Endodermal cell (in vitro differentiated cells): Measurements from ENCODE around the gene B3GALNT2. TPM values are rescaled to one million over a fixed set of nuclear protein-coding genes. Genes with fewer than 3 reads are reported as not detected.

Experiments used
- DNase-seq: peaks from one replicate; pipeline ENCODE4 v3.0.0-alpha.2; 2017
- H3K27ac ChIP-seq: 2 replicates; pipeline ENCODE4 v1.5.1; 2013; ENCODE audit warnings: mild to moderate bottlenecking, low read depth, low read length, moderate library complexity
- H3K27me3 ChIP-seq: 2 replicates; pipeline ENCODE4 v1.6.1; 2013; ENCODE audit warnings: mild to moderate bottlenecking, low read length, moderate library complexity; ENCODE audit not compliant: insufficient read depth, control insufficient read depth, poor library complexity, severe bottlenecking
- H3K36me3 ChIP-seq: 2 replicates; pipeline ENCODE4 v1.7.0; 2013; ENCODE audit warnings: mild to moderate bottlenecking, low read length, moderate library complexity; ENCODE audit not compliant: control insufficient read depth, insufficient read depth
- H3K4me1 ChIP-seq: one replicate; pipeline ENCODE4 v1.7.0; 2013; ENCODE audit warnings: low read length; ENCODE audit not compliant: control insufficient read depth, insufficient read depth
- H3K4me3 ChIP-seq: 2 replicates; pipeline ENCODE4 v1.5.1; 2013; ENCODE audit warnings: mild to moderate bottlenecking, low read length, moderate library complexity
- H3K9ac ChIP-seq: 2 replicates; pipeline ENCODE4 v1.6.1; 2013; ENCODE audit warnings: mild to moderate bottlenecking, low read length, moderate library complexity; ENCODE audit not compliant: poor library complexity, severe bottlenecking; ENCODE audit errors: extremely low read depth
- H3K9me3 ChIP-seq: 2 replicates; pipeline ENCODE4 v1.6.1; 2013; ENCODE audit warnings: mild to moderate bottlenecking, low read length, moderate library complexity; ENCODE audit not compliant: control insufficient read depth
- H3K27ac Mint-ChIP-seq: 2 replicates; pipeline ENCODE4 v1.8.0; 2020; ENCODE audit warnings: mixed read lengths
- H3K27me3 Mint-ChIP-seq: 2 replicates; pipeline ENCODE4 v1.8.0; 2021; ENCODE audit warnings: mild to moderate bottlenecking, mixed read lengths; ENCODE audit not compliant: insufficient read depth
- H3K36me3 Mint-ChIP-seq: 2 replicates; pipeline ENCODE4 v1.8.0; 2020; ENCODE audit warnings: low read depth, mixed read lengths
- H3K4me1 Mint-ChIP-seq: 2 replicates; pipeline ENCODE4 v1.8.0; 2020; ENCODE audit warnings: mixed read lengths
- H3K4me3 Mint-ChIP-seq: 2 replicates; pipeline ENCODE4 v1.8.0; 2020; ENCODE audit warnings: mild to moderate bottlenecking, moderate library complexity, mixed read lengths
- H3K9me3 Mint-ChIP-seq: 2 replicates; pipeline ENCODE4 v1.8.0; 2020; ENCODE audit warnings: mild to moderate bottlenecking, mixed read lengths
- CTCF ChIP-seq: fragments of 200-600 bp; sonication (generic); conservative IDR thresholded peaks from 2 replicates; pipeline ENCODE4 v1.5.0; 2021; ENCODE audit warnings: antibody characterized with exemption, mild to moderate bottlenecking
- WGBS, 2 experiments: methylation state at CpG; one replicate each; pipeline versions ENCODE4 v1.1.5 to v1.1.7; 2013; ENCODE audit warnings: missing lambda C conversion rate in 2 of 2, mixed read lengths in 1 of 2; ENCODE audit not compliant: insufficient coverage in 1 of 2, insufficient read length in 1 of 2; 5-methylcytosine and 5-hydroxymethylcytosine counted together
- total RNA-seq, 2 donors: library from RNA; stranded (reverse); fragmentation: NEBNext Ultra II Directional in 1 of 2; extraction: Animal tissue kit (Norgen Biotek cat#: 25700) in 1 of 2; gene quantifications; 2 replicates in 1 of 2; 3 replicates in 1 of 2; pipeline ENCODE4 v1.2.1, GENCODE V29; 2021

Gene B3GALNT2
- total RNA-seq, 2 donors from 2014 or later, result 33.0 to 34.3 TPM

GRCh38 chr1:235409042-235409820, 95.0 kb downstream of the B3GALNT2 start:
- 91 to 100% methylated on average over 1 to 7 of the region's 7 CpGs for WGBS, 2 experiments
- H3K9me3 Mint-ChIP-seq, result peaks cover 5% of the 10 kb centered on the region
- no peak overlapping the region for H3K27ac Mint-ChIP-seq
- peaks cover 2% of the 10 kb centered on the region for H3K4me1 Mint-ChIP-seq
- Histone ChIP-seq H3K4me1 (no peaks in the 10 kb centered on the region), H3K27me3 (no peaks in the 10 kb centered on the region), H3K4me3 (no peak overlapping the region), H3K27ac (no peak overlapping the region), H3K9me3 (no peaks in the 10 kb centered on the region), H3K36me3 (peaks cover 1% of the 10 kb centered on the region), H3K9ac (no peak overlapping the region)
- DNase-seq, result no peak
- no peak for TF ChIP-seq CTCF
- H3K27me3 Mint-ChIP-seq, result no peaks in the 10 kb centered on the region
- H3K4me3 Mint-ChIP-seq, result no peak overlapping the region
- H3K36me3 Mint-ChIP-seq, result peaks cover 5% of the 10 kb centered on the region

- Mint-ChIP-seq H3K9me3 (peaks cover 5% of the 10 kb centered on the region), H3K4me3 (no peak overlapping the region), H3K27ac (no peak overlapping the region), H3K36me3 (peaks cover 7% of the 10 kb centered on the region), H3K4me1 (peaks cover 2% of the 10 kb centered on the region), H3K27me3 (no peaks in the 10 kb centered on the region)
- Histone ChIP-seq H3K27ac (no peak overlapping the region), H3K4me3 (no peak overlapping the region), H3K9ac (no peak overlapping the region), H3K9me3 (no peaks in the 10 kb centered on the region), H3K36me3 (peaks cover 2% of the 10 kb centered on the region), H3K4me1 (no peaks in the 10 kb centered on the region), H3K27me3 (no peaks in the 10 kb centered on the region)
- no peak for TF ChIP-seq CTCF
- DNase-seq, result no peak
- WGBS, 2 experiments, result 95 to 100% methylated on average over 3 of the region's 3 CpGs
These were observed 95.7 kb downstream of the B3GALNT2 start for GRCh38 chr1:235408503-235408960.

- H3K36me3 ChIP-seq, result peaks cover 9% of the 10 kb centered on the region
- no peak for TF ChIP-seq CTCF
- no peak overlapping the region for H3K4me3 Mint-ChIP-seq
- peaks cover 4% of the 10 kb centered on the region for H3K9me3 Mint-ChIP-seq
- no peak overlapping the region for H3K9ac ChIP-seq
- no peak overlapping the region for H3K4me3 ChIP-seq
- peaks cover 2% of the 10 kb centered on the region for H3K4me1 Mint-ChIP-seq
- H3K9me3 ChIP-seq, result no peaks in the 10 kb centered on the region
- no peak overlapping the region for H3K27ac ChIP-seq
- no peaks in the 10 kb centered on the region for H3K27me3 Mint-ChIP-seq
- H3K4me1 ChIP-seq, result no peaks in the 10 kb centered on the region
- DNase-seq, result no peak
- peaks cover 14% of the 10 kb centered on the region for H3K36me3 Mint-ChIP-seq
- no peak overlapping the region for H3K27ac Mint-ChIP-seq
- no peaks in the 10 kb centered on the region for H3K27me3 ChIP-seq
- 92 to 96% methylated on average over 5 of the region's 5 CpGs for WGBS, 2 experiments
These were observed 96.8 kb downstream of the B3GALNT2 start for GRCh38 chr1:235407419-235407818.
